Chondrocyte (in vitro differentiated cells): ENCODE measurements around the gene CCDC92B. TPM values are rescaled to one million over a fixed set of nuclear protein-coding genes. Genes with fewer than 3 reads are reported as not detected.

Experiments
- DNase-seq: peaks from one replicate; pipeline ENCODE4 v3.0.0; 2021; ENCODE audit warnings: mixed read lengths, low spot score
- H3K27ac Mint-ChIP-seq: one replicate; pipeline ENCODE4 v1.8.0; 2021; ENCODE audit warnings: mild to moderate bottlenecking, moderate library complexity, mixed read lengths; ENCODE audit not compliant: unreplicated experiment
- H3K27me3 Mint-ChIP-seq: 2 replicates; pipeline ENCODE4 v1.8.0; 2021; ENCODE audit warnings: low read depth, mixed read lengths
- H3K36me3 Mint-ChIP-seq: 2 replicates; pipeline ENCODE4 v1.8.0; 2021; ENCODE audit warnings: low read depth, mixed read lengths
- H3K4me1 Mint-ChIP-seq: 2 replicates; pipeline ENCODE4 v1.8.0; 2021; ENCODE audit warnings: low read depth, mild to moderate bottlenecking, mixed read lengths
- H3K4me3 Mint-ChIP-seq: one replicate; pipeline ENCODE4 v1.8.0; 2021; ENCODE audit warnings: mild to moderate bottlenecking, moderate library complexity, mixed read lengths; ENCODE audit not compliant: unreplicated experiment
- H3K9me3 Mint-ChIP-seq: 2 replicates; pipeline ENCODE4 v1.8.0; 2021; ENCODE audit warnings: low read depth, mixed read lengths
- CTCF ChIP-seq: fragments of 200-600 bp; sonication (generic); IDR thresholded peaks from 2 replicates; pipeline ENCODE4 v1.5.0; 2021; ENCODE audit warnings: antibody characterized with exemption, mild to moderate bottlenecking, moderate library complexity
- total RNA-seq: library from RNA; stranded (reverse); gene quantifications from 3 replicates; pipeline ENCODE4 v1.2.1, GENCODE V29; 2021

CCDC92B gene
- total RNA-seq, 1 donor from 2014 or later: 0.07 TPM

GRCh38 chr17:2737693-2738092 is 11.8 kb downstream of the CCDC92B start:
- no peak for DNase-seq
- H3K27ac Mint-ChIP-seq: no peak overlapping the region
- no peaks in the 10 kb centered on the region for H3K36me3 Mint-ChIP-seq
- no peak for TF ChIP-seq CTCF
- no peak overlapping the region for H3K4me3 Mint-ChIP-seq
- H3K9me3 Mint-ChIP-seq: no peaks in the 10 kb centered on the region
- no peaks in the 10 kb centered on the region for H3K4me1 Mint-ChIP-seq
- H3K27me3 Mint-ChIP-seq: peaks cover 18% of the 10 kb centered on the region

- Mint-ChIP-seq H3K4me3 (no peak overlapping the region), H3K9me3 (no peaks in the 10 kb centered on the region), H3K4me1 (no peaks in the 10 kb centered on the region), H3K27me3 (peaks cover 13% of the 10 kb centered on the region), H3K27ac (no peak overlapping the region), H3K36me3 (no peaks in the 10 kb centered on the region)
- no peak for DNase-seq
- no peak for TF ChIP-seq CTCF
These were observed 12.5 kb downstream of the CCDC92B start for GRCh38 chr17:2736956-2737355.

- Mint-ChIP-seq H3K36me3 (no peaks in the 10 kb centered on the region), H3K4me1 (no peaks in the 10 kb centered on the region), H3K4me3 (no peak overlapping the region), H3K27me3 (peaks cover 10% of the 10 kb centered on the region), H3K9me3 (no peaks in the 10 kb centered on the region), H3K27ac (no peak overlapping the region)
- no peak for TF ChIP-seq CTCF
- no peak for DNase-seq
These were observed 13.6 kb downstream of the CCDC92B start for GRCh38 chr17:2735896-2736295.

- DNase-seq: no peak
- no peak for TF ChIP-seq CTCF
These were observed 14.5 kb downstream of the CCDC92B start for GRCh38 chr17:2734939-2735338.

GRCh38 chr17:2731807-2732206 is 17.6 kb downstream of the CCDC92B start:
- Mint-ChIP-seq H3K9me3 (no peaks in the 10 kb centered on the region), H3K4me3 (no peak overlapping the region), H3K27me3 (peaks cover 24% of the 10 kb centered on the region), H3K4me1 (no peaks in the 10 kb centered on the region), H3K27ac (no peak overlapping the region), H3K36me3 (no peaks in the 10 kb centered on the region)
- no peak for DNase-seq
- TF ChIP-seq CTCF: no peak

More at GRCh38 chr17:2734939-2735338, 14.5 kb downstream of the CCDC92B start:
- no peaks in the 10 kb centered on the region for H3K4me1 Mint-ChIP-seq
- peaks cover 11% of the 10 kb centered on the region for H3K27me3 Mint-ChIP-seq
- no peaks in the 10 kb centered on the region for H3K36me3 Mint-ChIP-seq
- H3K4me3 Mint-ChIP-seq: no peak overlapping the region
- no peak overlapping the region for H3K27ac Mint-ChIP-seq
- H3K9me3 Mint-ChIP-seq: no peaks in the 10 kb centered on the region
